HFF-Myc (cell line): ENCODE results near the gene CKB.
"Not testable (repeated sequence)": the region's sequence is repeated elsewhere in the genome, so short reads cannot be mapped to it uniquely, and the experiment has no call there.

Experiments used
- DNase-seq: peaks from one replicate; pipeline ENCODE4 v3.0.0-alpha.2; 2011; ENCODE audit warnings: low read depth; ENCODE audit errors: extremely low read depth
- H3K4me3 ChIP-seq: replicated peaks from 2 replicates; pipeline ENCODE4 v1.5.1; 2011; ENCODE audit warnings: low read depth, mild to moderate bottlenecking, control low read depth, low read length
- CTCF ChIP-seq: IDR thresholded peaks from 2 replicates; pipeline ENCODE4 v1.5.1; 2012; ENCODE audit warnings: mild to moderate bottlenecking, low read depth, low read length, control low read depth; ENCODE audit errors: missing control alignments

Gene CKB

GRCh38 chr14:103512701-103513611, 9.7 kb downstream of the CKB start:
- no peak overlapping the region for H3K4me3 ChIP-seq
- TF ChIP-seq CTCF = no peak
- no peak for DNase-seq

- not testable (repeated sequence) for DNase-seq, H3K4me3 ChIP-seq
Observed at GRCh38 chr14:103512180-103512579, 10.4 kb downstream of the CKB start.

- no peak overlapping the region for H3K4me3 ChIP-seq
- DNase-seq = no peak
- TF ChIP-seq CTCF = no peak
Observed at GRCh38 chr14:103510724-103511693, 11.6 kb downstream of the CKB start.

- no peak for DNase-seq
Observed at GRCh38 chr14:103509864-103510723, 12.5 kb downstream of the CKB start.

GRCh38 chr14:103508521-103509329, 13.9 kb downstream of the CKB start:
- no peak for TF ChIP-seq CTCF
- DNase-seq = no peak
- no peak overlapping the region for H3K4me3 ChIP-seq

More at GRCh38 chr14:103509864-103510723, 12.5 kb downstream of the CKB start:
- no peak for TF ChIP-seq CTCF
- no peak overlapping the region for H3K4me3 ChIP-seq

- no peak overlapping the region for H3K4me3 ChIP-seq
- TF ChIP-seq CTCF = no peak
- no peak for DNase-seq
Observed at GRCh38 chr14:103507751-103508150, 14.9 kb downstream of the CKB start.
